HEK293 (cell line): ENCODE results near the gene ZG16.

Experiments
- FEZF1 ChIP-seq: fragments of 450-650 bp; formaldehyde crosslinking; IDR thresholded peaks from 2 replicates; pipeline ENCODE4 v1.5.1; 2016; ENCODE audit warnings: missing biosample characterization, missing genetic modification characterization
- REPIN1 ChIP-seq: fragments of 450-650 bp; formaldehyde crosslinking; IDR thresholded peaks from 2 replicates; pipeline ENCODE4 v1.5.1; 2017; ENCODE audit warnings: missing biosample characterization, missing genetic modification characterization, low read depth
- SP3 ChIP-seq: fragments of 450-650 bp; formaldehyde crosslinking; IDR thresholded peaks from 2 replicates; pipeline ENCODE4 v1.5.1; 2016; ENCODE audit warnings: missing biosample characterization, missing genetic modification characterization
- ZBTB48 ChIP-seq: fragments of 450-650 bp; formaldehyde crosslinking; IDR thresholded peaks from 2 replicates; pipeline ENCODE4 v1.5.1; 2016; ENCODE audit warnings: missing biosample characterization, missing genetic modification characterization
- ZBTB8A ChIP-seq: fragments of 450-650 bp; formaldehyde crosslinking; IDR thresholded peaks from 2 replicates; pipeline ENCODE4 v1.5.1; 2016; ENCODE audit warnings: missing biosample characterization, missing genetic modification characterization
- ZEB2 ChIP-seq: fragments of 450-650 bp; formaldehyde crosslinking; IDR thresholded peaks from 2 replicates; pipeline ENCODE4 v1.5.1; 2016; ENCODE audit warnings: missing biosample characterization, missing genetic modification characterization
- ZFP41 ChIP-seq: fragments of 450-650 bp; formaldehyde crosslinking; IDR thresholded peaks from 2 replicates; pipeline ENCODE4 v1.5.1; 2016; ENCODE audit warnings: missing biosample characterization, missing genetic modification characterization, borderline replicate concordance
- ZNF132 ChIP-seq: fragments of 450-650 bp; formaldehyde crosslinking; IDR thresholded peaks from 2 replicates; pipeline ENCODE4 v1.5.1; 2017; ENCODE audit warnings: missing biosample characterization, missing genetic modification characterization, borderline replicate concordance
- ZNF169 ChIP-seq: fragments of 450-650 bp; formaldehyde crosslinking; IDR thresholded peaks from 2 replicates; pipeline ENCODE4 v1.5.1; 2016; ENCODE audit warnings: missing biosample characterization, missing genetic modification characterization
- ZNF391 ChIP-seq: fragments of 450-650 bp; formaldehyde crosslinking; IDR thresholded peaks from 2 replicates; pipeline ENCODE4 v1.5.1; 2016; ENCODE audit warnings: low read depth, missing biosample characterization, missing genetic modification characterization, borderline replicate concordance
- ZNF473 ChIP-seq: fragments of 450-650 bp; formaldehyde crosslinking; IDR thresholded peaks from 2 replicates; pipeline ENCODE4 v1.5.1; 2017; ENCODE audit warnings: missing biosample characterization, missing genetic modification characterization
- ZNF501 ChIP-seq: fragments of 450-650 bp; formaldehyde crosslinking; IDR thresholded peaks from 2 replicates; pipeline ENCODE4 v1.5.1; 2016; ENCODE audit warnings: missing biosample characterization, missing genetic modification characterization
- ZNF560 ChIP-seq: fragments of 450-650 bp; formaldehyde crosslinking; IDR thresholded peaks from 2 replicates; pipeline ENCODE4 v1.5.1; 2017; ENCODE audit warnings: missing biosample characterization, missing genetic modification characterization, borderline replicate concordance
- ZNF660 ChIP-seq: fragments of 450-650 bp; IDR thresholded peaks from 2 replicates; pipeline ENCODE4 v1.5.1; 2018; ENCODE audit warnings: missing biosample characterization, mild to moderate bottlenecking, missing genetic modification characterization
- ZNF76 ChIP-seq: fragments of 450-650 bp; formaldehyde crosslinking; IDR thresholded peaks from 2 replicates; pipeline ENCODE4; 2016; ENCODE audit warnings: low read depth, missing biosample characterization, missing genetic modification characterization, borderline replicate concordance
- ZXDB ChIP-seq: fragments of 450-650 bp; formaldehyde crosslinking; IDR thresholded peaks from 2 replicates; pipeline ENCODE4 v1.5.1; 2016; ENCODE audit warnings: missing biosample characterization, missing genetic modification characterization
- TF ChIP-seq, protein P1 (sequence below): fragments of 450-650 bp; formaldehyde crosslinking; IDR thresholded peaks from 2 replicates; pipeline ENCODE4 v1.5.1; 2017; ENCODE audit warnings: missing biosample characterization, missing genetic modification characterization
- TF ChIP-seq, protein P2 (sequence below): fragments of 450-650 bp; formaldehyde crosslinking; IDR thresholded peaks from 2 replicates; pipeline ENCODE4 v1.5.1; 2016; ENCODE audit warnings: missing biosample characterization, missing genetic modification characterization, borderline replicate concordance
- TF ChIP-seq, protein P3 (sequence below): fragments of 450-650 bp; formaldehyde crosslinking; IDR thresholded peaks from 2 replicates; pipeline ENCODE4 v1.5.1; 2016; ENCODE audit warnings: missing biosample characterization, missing genetic modification characterization, low read depth
- TF ChIP-seq, protein P4 (sequence below): fragments of 450-650 bp; formaldehyde crosslinking; IDR thresholded peaks from 2 replicates; pipeline ENCODE4 v1.5.1; 2016; ENCODE audit warnings: missing biosample characterization, missing genetic modification characterization
- TF ChIP-seq, protein P5 (sequence below): fragments of 450-650 bp; formaldehyde crosslinking; IDR thresholded peaks from 2 replicates; pipeline ENCODE4 v1.5.1; 2016; ENCODE audit warnings: missing biosample characterization, missing genetic modification characterization
- TF ChIP-seq, protein P6 (sequence below): fragments of 450-650 bp; formaldehyde crosslinking; IDR thresholded peaks from 2 replicates; pipeline ENCODE4 v1.5.1; 2017; ENCODE audit warnings: missing biosample characterization, missing genetic modification characterization

ZG16 gene

DNA sequence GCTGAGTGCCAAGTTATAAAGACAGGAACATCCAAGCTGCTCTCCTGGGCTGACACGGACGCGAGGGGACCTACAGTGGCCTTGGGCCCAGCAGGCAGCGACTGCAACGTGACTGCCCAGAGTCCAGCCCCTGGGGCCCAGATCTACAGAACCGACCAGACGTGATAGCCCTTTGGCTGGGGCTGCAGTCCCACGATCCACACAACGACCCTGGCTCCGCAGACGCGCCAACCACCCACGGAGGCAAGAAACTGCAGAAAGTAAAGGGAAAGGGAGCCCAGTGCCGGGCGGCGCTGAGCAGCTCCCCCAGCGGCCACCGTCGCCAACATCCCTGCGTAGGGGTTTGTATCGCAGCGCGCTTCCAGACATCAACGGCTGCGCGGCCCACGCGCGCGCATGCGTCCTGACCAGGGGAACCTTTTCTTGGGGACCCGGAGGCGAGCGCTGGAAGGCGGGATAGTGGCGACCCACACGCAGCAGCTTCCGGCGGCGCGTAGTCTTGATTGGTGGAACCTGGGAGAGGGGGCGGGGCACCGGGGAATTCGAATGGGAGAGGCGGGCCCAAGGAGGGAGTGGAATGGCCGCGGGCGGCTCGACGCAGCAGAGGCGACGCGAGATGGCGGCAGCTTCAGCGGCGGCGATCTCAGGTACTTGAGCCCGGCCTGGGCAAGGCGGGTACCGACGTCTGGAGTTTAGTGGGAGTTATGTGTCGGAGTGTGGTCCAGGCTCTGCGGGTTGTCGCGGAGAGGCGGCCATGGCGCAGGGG lies 12.3 kb downstream of the ZG16 start, which contains the start of gene KIF22 (continued):
- TF ChIP-seq, protein P1, sequence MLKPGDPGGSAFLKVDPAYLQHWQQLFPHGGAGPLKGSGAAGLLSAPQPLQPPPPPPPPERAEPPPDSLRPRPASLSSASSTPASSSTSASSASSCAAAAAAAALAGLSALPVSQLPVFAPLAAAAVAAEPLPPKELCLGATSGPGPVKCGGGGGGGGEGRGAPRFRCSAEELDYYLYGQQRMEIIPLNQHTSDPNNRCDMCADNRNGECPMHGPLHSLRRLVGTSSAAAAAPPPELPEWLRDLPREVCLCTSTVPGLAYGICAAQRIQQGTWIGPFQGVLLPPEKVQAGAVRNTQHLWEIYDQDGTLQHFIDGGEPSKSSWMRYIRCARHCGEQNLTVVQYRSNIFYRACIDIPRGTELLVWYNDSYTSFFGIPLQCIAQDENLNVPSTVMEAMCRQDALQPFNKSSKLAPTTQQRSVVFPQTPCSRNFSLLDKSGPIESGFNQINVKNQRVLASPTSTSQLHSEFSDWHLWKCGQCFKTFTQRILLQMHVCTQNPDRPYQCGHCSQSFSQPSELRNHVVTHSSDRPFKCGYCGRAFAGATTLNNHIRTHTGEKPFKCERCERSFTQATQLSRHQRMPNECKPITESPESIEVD (tag by site-specific recombination): no peak
- TF ChIP-seq, protein P2, sequence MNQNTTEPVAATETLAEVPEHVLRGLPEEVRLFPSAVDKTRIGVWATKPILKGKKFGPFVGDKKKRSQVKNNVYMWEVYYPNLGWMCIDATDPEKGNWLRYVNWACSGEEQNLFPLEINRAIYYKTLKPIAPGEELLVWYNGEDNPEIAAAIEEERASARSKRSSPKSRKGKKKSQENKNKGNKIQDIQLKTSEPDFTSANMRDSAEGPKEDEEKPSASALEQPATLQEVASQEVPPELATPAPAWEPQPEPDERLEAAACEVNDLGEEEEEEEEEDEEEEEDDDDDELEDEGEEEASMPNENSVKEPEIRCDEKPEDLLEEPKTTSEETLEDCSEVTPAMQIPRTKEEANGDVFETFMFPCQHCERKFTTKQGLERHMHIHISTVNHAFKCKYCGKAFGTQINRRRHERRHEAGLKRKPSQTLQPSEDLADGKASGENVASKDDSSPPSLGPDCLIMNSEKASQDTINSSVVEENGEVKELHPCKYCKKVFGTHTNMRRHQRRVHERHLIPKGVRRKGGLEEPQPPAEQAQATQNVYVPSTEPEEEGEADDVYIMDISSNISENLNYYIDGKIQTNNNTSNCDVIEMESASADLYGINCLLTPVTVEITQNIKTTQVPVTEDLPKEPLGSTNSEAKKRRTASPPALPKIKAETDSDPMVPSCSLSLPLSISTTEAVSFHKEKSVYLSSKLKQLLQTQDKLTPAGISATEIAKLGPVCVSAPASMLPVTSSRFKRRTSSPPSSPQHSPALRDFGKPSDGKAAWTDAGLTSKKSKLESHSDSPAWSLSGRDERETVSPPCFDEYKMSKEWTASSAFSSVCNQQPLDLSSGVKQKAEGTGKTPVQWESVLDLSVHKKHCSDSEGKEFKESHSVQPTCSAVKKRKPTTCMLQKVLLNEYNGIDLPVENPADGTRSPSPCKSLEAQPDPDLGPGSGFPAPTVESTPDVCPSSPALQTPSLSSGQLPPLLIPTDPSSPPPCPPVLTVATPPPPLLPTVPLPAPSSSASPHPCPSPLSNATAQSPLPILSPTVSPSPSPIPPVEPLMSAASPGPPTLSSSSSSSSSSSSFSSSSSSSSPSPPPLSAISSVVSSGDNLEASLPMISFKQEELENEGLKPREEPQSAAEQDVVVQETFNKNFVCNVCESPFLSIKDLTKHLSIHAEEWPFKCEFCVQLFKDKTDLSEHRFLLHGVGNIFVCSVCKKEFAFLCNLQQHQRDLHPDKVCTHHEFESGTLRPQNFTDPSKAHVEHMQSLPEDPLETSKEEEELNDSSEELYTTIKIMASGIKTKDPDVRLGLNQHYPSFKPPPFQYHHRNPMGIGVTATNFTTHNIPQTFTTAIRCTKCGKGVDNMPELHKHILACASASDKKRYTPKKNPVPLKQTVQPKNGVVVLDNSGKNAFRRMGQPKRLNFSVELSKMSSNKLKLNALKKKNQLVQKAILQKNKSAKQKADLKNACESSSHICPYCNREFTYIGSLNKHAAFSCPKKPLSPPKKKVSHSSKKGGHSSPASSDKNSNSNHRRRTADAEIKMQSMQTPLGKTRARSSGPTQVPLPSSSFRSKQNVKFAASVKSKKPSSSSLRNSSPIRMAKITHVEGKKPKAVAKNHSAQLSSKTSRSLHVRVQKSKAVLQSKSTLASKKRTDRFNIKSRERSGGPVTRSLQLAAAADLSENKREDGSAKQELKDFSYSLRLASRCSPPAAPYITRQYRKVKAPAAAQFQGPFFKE (tag by site-specific recombination): no peak
- TF ChIP-seq FEZF1: no peak
- TF ChIP-seq, protein P3, sequence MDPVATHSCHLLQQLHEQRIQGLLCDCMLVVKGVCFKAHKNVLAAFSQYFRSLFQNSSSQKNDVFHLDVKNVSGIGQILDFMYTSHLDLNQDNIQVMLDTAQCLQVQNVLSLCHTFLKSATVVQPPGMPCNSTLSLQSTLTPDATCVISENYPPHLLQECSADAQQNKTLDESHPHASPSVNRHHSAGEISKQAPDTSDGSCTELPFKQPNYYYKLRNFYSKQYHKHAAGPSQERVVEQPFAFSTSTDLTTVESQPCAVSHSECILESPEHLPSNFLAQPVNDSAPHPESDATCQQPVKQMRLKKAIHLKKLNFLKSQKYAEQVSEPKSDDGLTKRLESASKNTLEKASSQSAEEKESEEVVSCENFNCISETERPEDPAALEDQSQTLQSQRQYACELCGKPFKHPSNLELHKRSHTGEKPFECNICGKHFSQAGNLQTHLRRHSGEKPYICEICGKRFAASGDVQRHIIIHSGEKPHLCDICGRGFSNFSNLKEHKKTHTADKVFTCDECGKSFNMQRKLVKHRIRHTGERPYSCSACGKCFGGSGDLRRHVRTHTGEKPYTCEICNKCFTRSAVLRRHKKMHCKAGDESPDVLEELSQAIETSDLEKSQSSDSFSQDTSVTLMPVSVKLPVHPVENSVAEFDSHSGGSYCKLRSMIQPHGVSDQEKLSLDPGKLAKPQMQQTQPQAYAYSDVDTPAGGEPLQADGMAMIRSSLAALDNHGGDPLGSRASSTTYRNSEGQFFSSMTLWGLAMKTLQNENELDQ (tag by site-specific recombination): no peak
- TF ChIP-seq ZNF501 (tag by site-specific recombination): peak; percentile 88
- peak; percentile 91 for TF ChIP-seq ZBTB8A
- TF ChIP-seq ZBTB48: peak; percentile 76
- no peak for TF ChIP-seq ZNF473 (tag by site-specific recombination)
- TF ChIP-seq ZNF660 (tag by site-specific recombination): peak; percentile 90; the same call in 1 of the 2 replicates
- TF ChIP-seq ZNF132 (tag by site-specific recombination): no peak
- TF ChIP-seq, protein P4, sequence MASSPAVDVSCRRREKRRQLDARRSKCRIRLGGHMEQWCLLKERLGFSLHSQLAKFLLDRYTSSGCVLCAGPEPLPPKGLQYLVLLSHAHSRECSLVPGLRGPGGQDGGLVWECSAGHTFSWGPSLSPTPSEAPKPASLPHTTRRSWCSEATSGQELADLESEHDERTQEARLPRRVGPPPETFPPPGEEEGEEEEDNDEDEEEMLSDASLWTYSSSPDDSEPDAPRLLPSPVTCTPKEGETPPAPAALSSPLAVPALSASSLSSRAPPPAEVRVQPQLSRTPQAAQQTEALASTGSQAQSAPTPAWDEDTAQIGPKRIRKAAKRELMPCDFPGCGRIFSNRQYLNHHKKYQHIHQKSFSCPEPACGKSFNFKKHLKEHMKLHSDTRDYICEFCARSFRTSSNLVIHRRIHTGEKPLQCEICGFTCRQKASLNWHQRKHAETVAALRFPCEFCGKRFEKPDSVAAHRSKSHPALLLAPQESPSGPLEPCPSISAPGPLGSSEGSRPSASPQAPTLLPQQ: peak; percentile 66; the same call in 1 of the 2 replicates
- no peak for TF ChIP-seq ZFP41
- TF ChIP-seq ZNF76 (tag by site-specific recombination): peak; percentile 58; the same call in 1 of the 2 replicates
- no peak for TF ChIP-seq ZNF169 (tag by site-specific recombination)
- TF ChIP-seq ZXDB (tag by site-specific recombination): peak; percentile 86
- peak; percentile 95 for TF ChIP-seq SP3 (tag by site-specific recombination)
- TF ChIP-seq REPIN1 (tag by site-specific recombination): 0 out of 2 replicates have a peak, but pooled peaks have one; percentile 50
- TF ChIP-seq ZNF391: peak; percentile 87; the same call in 1 of the 2 replicates
- peak; percentile 67 for TF ChIP-seq ZEB2 (tag by site-specific recombination)
- TF ChIP-seq ZNF560 (tag by site-specific recombination): no peak
- TF ChIP-seq, protein P5, sequence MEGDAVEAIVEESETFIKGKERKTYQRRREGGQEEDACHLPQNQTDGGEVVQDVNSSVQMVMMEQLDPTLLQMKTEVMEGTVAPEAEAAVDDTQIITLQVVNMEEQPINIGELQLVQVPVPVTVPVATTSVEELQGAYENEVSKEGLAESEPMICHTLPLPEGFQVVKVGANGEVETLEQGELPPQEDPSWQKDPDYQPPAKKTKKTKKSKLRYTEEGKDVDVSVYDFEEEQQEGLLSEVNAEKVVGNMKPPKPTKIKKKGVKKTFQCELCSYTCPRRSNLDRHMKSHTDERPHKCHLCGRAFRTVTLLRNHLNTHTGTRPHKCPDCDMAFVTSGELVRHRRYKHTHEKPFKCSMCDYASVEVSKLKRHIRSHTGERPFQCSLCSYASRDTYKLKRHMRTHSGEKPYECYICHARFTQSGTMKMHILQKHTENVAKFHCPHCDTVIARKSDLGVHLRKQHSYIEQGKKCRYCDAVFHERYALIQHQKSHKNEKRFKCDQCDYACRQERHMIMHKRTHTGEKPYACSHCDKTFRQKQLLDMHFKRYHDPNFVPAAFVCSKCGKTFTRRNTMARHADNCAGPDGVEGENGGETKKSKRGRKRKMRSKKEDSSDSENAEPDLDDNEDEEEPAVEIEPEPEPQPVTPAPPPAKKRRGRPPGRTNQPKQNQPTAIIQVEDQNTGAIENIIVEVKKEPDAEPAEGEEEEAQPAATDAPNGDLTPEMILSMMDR (tag by site-specific recombination): peak; percentile 96
- TF ChIP-seq, protein P6, sequence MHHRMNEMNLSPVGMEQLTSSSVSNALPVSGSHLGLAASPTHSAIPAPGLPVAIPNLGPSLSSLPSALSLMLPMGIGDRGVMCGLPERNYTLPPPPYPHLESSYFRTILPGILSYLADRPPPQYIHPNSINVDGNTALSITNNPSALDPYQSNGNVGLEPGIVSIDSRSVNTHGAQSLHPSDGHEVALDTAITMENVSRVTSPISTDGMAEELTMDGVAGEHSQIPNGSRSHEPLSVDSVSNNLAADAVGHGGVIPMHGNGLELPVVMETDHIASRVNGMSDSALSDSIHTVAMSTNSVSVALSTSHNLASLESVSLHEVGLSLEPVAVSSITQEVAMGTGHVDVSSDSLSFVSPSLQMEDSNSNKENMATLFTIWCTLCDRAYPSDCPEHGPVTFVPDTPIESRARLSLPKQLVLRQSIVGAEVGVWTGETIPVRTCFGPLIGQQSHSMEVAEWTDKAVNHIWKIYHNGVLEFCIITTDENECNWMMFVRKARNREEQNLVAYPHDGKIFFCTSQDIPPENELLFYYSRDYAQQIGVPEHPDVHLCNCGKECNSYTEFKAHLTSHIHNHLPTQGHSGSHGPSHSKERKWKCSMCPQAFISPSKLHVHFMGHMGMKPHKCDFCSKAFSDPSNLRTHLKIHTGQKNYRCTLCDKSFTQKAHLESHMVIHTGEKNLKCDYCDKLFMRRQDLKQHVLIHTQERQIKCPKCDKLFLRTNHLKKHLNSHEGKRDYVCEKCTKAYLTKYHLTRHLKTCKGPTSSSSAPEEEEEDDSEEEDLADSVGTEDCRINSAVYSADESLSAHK: peak; percentile 25; the same call in 1 of the 2 replicates
